Measurements from ENCODE around the gene SPAG6.
A peak's percentile ranks its signal among the peaks of the same experiment; 100 is the strongest.
"Not testable (repeated sequence)": the region's sequence is repeated elsewhere in the genome, so short reads cannot be mapped to it uniquely, and the experiment has no call there.

Gene SPAG6

GRCh38 chr10:22345301-22346095 is at the start of gene SPAG6:
SPAG6 (plus strand) TSS chr10:22345496; CDS start chr10:22345612, 116 bp downstream.
- peak in 1 of 2 experiments; percentile 12 for DNase-seq

DNA sequence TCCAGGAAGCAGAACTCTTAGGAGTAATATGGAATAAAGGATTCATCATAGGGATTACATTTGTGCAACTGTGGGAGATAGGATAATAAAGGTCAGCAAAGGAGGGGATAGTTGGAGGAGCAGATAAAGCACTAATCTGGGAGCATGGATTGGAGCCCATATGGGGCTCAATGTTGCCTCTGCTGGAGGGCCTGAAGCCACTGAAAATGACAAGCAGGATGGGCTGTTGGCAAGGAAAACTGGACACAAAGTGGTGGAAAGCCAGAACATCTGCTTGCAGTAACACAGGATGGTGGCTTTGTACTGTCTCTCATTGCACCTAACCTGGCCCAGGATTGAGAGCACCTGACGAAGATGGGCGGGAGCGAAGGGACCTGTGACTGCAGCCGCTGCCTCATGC is 44.1 kb upstream of the SPAG6 start:
- peak in 1 of 2 experiments; percentile 14 for DNase-seq

- DNase-seq, result no peak
Observed at GRCh38 chr10:22303461-22303860, 41.8 kb upstream of the SPAG6 start.

DNA sequence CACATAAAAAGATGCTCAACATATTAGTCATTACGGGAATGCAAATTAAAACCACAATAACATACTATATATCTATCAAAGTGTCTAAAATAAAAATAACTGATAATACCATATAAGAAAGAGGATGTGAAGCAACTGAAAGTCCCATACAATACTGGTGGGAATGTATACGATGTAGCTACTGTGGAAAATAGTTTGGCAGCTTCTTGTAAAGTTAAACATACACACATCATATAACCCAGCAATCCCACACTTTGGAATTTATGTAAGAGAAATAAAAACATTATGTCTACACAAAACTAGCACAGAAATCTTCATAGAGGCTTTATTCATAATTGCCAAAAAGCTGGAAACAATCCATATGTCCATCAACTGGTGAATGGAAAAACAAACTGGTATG is 39.6 kb upstream of the SPAG6 start:
- DNase-seq, result no peak

DNA sequence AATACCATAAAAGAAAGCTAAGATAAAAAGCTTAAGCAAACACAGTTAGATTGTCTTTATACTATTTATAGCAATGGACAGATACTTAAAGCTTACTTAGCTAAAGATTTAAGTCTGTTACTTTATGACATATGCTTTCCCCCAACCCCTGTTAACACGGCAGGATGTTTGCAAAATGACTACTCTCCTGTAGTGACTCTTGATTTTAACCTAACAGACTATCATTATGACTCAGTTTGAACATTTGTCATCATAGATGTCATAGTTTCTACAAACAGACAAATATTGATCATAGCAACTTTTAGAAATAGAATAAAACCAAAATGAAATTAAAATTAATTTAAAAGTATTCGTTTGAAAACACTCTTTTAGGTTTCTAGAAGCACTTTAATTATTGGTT is 36.9 kb upstream of the SPAG6 start:
- peak in 1 of 2 experiments; percentile 4 for DNase-seq

DNA sequence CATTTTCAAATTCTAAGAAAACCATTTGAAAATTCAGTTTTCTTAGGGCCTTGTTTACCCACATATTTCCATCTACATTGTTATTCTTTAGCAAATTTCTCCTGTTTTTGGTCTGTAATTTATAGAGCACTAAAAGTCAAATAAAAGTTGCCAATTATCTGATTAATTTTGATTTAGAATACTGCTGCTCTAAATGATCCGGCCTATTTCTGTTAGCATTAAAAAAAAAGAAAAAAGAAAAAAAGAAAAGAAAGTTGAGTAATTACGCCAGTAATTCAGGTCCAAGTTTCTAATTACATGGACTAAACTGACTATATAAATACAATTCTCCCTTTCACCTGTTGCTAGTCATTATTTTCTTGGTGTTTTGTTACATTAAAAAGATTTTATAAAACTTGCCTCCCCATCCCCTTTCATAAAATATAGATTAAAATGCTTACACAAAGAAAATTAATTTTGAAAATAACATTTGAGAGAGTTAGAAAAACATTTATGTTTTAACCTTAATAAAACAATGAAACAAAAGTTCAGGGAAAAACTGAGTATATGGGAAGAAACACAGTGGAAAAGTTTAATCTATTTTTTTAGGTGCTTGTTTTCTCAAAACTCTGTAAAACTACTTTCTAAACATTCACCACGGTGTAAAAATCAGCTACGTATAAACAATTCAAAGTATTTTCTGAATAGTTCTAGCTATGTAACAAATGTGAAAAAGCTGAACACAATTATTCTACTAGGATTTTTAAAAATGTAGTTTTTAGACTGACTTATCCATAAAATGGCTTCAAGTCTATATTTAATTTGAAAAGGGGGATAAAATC is 35.9 kb upstream of the SPAG6 start:
- no peak for DNase-seq

DNA sequence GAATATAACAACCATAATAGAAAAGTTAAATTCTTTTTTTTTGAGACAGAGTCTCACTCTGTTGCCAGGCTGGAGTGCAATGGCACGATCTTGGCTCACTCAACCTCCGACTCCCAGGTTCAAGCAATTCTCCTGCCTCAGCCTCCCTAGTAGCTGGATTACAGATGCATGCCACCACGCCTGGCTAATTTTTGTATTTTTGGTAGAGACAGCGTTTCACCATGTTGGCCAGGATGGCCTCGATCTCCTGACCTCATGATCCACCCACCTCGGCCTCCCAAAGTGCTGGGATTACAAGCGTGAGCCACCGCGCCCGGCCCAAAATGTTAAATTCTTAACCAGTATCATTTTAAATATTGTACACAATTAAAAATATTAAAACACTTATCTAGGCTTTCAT is 35.3 kb upstream of the SPAG6 start:
- DNase-seq, result not testable (repeated sequence)

DNA sequence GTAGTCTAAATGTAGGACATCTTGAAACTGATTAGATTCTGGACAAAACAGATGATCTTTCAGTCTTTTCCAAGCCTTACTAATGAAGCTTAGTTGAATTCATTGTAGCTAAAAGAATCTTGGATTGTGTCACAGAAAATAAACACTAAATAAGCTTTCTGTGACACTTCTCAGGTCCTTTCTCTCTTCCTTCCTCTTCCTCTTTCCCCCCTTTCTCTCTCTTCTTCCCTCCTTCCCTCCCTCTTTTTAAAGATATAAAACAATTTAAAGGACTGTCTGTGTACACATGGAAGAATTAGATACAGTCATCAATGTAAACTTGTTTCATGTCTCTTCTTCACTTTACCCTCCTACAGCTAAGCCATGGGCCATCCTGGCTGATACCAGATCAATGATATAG is 34.4 kb upstream of the SPAG6 start:
- no peak for DNase-seq

- peak in 1 of 2 experiments; percentile 26 for DNase-seq
Observed at GRCh38 chr10:22314852-22315251, 30.4 kb upstream of the SPAG6 start.

DNA sequence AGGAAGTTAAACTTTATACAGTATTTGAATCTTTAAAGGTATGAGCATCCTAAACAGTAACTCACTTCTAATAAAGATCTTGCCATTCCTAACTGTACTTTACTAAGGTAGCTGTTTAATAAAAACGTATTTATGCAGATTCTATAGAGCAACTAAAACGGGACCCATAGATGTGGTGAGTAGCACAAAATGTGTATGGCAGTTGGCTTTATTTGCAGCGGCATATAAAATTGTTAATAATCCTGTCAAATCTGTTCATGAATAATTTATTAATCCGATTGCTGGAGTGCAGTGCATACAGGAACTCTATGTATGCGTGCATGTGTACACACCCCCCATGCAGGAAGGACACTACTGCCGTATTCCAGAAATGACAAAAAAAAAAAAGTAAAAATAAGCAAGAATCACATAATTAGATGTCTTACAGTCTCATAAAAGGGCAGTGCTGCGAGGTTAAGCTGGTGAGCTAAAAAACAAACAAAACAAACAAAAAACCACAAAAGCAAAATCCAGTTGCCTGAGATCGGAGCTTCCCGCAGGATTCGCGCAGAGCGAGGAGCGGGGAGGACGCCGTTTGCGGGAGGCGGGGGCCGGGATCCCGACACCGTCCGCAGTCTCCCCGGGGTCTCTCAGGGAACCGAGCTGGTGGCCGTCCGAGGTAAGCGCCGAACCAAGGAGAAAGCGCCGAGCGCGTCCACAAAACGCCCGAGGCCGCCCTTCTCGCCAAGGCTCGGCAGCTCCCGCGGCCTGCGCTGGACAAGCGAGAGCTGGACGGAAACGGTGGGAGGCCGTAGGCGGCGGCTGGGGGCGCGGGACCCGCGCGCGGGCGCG is 29.6 kb upstream of the SPAG6 start:
- peak in 1 of 2 experiments; percentile 60 for DNase-seq

DNA sequence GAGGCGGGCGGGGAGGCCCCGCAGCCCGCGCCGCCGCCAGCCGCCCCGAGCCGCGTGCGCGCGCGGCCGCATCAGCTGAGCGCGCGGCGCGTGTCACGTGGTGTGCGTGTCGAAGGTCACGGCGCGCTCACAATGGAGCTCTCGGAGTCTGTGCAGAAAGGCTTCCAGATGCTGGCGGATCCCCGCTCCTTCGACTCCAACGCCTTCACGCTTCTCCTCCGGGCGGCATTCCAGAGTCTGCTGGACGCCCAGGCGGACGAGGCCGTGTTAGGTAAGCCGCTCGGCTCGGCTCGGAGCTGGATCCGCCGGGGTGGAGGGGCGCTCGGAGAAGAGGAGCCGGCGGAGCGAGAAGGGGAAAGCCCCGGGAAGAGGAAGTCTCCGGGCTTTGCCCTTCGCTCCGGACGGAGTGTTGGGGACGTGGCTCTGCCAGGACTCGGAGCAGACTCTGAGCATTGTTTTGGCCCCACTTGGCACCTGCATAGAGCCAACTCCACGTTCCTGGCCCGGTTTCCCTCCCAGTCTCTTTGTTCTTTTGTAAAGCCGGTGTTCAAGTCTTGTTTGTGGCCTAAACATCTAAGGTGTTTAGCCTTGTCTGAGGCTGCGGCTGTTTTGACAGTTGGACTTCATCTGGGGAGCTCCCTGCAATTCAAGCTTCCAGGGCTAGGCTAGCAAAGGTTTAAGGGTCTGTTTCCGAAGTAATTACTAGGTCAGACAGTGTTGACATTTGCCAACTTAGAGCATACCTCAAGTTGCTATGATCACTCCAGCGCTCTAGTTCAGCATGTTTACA is 28.8 kb upstream of the SPAG6 start, which contains the start of gene COMMD3:
Gene COMMD3 (plus strand): TSS at position 103 of the 790 bp plus-strand sequence. CDS start 30 bp downstream, at position 133.
- DNase-seq, result peak; percentile 44 to 60

DNA sequence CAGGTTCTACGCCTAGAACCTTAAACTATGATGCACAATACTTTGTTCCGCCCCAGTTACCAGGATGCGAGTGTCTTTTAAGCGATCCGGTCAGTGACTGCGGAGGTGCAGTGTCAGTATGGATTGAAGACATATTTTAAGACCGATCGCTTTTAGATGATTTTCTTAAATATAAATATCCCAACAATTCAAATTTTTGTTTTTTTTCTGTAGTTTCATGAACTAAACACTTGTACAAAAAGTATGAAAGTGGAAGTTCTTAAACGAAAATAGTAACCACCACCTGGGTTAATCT is 28.3 kb upstream of the SPAG6 start:
- DNase-seq, result peak in 1 of 2 experiments; percentile 29

DNA sequence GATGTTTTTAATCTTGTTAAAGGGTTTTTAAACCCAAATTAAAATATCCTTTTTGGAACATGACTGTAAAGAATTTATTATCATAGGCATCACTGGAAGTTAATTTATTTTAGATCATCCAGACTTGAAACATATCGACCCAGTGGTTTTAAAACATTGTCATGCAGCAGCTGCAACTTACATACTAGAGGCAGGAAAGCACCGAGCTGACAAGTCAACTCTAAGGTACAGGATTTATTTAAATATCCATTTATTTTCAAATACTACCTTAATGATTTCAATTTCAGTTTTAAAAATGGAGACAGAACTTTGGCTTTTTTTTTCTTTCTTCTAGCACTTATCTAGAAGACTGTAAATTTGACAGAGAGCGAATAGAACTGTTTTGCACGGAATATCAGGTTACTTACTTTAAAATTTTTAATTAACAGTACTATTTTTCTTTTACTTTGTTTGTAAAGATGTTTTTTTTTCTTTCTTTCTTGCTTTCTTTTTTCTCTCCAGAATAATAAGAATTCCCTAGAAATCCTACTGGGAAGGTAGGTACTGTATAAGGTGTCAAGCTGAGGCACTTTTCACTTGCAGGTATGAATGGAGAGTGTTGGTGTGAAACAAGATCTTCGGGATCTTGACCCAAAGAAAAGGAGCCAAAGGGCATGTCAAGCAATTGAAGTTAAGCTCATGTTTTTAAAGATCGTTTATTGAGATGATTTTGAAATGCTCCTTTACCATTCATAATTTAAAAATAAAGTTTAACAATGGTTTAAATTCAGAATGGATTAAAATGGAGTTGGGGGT is 27.3 kb upstream of the SPAG6 start:
- DNase-seq, result no peak

- no peak for DNase-seq
Observed at GRCh38 chr10:22318772-22319171, 26.5 kb upstream of the SPAG6 start.

GRCh38 chr10:22319547-22319979 is 25.7 kb upstream of the SPAG6 start:
- no peak for DNase-seq

DNA sequence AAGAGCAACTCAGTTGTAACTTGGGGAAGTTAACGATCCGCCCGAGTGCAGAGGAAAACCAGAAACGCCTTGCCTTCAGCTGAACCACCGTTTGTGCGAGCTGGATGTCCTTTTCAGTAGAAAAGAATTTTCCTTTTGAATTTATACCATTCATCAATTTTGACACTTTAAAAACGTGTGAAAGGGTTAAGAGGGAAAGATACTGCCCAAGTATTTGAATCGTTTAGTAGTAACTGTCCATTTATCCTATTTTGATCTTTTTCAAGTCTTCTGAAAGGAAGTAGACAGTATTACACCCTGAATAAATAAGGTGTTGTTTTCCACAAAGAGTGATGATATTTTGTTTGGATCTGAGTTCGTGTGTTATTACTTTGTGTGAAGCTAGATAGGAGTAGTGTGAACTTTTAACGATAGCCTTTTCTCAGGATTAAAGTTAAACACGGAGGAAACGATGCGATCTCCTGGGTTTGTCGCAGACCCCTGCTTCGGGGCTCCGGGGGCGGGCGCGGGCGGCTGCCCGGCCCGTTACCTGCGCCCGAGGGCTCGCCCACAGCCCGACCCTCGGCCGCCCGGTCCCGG is 25.2 kb upstream of the SPAG6 start:
- no peak for DNase-seq

DNA sequence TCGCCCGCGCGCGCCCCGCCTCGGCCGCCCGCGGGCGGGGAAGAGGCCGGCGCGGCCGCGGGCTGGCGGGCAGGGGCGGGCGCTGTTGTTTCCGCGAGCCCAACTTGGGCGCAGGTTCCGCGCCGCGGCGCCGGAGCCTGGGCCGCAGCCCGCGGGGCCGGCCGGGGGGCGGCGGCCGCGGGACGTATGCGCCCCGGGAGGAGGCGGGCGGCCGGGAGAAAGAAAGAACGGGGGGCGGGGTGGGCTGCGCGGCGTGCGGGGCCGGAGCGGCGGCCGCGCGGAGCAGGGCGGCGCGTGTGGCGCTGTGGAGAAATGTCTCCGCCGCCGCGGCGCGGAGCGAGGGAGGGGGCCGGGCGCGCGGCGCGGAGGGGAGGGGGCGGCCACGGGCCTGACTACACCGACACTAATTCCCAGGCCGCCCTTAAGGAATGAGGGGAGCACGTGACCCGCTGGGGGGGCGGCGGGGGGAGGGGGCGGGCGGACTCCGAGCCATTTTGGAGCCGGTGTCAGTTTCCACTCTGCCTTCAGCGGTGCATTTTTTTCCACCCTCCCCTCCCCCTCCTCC is 24.6 kb upstream of the SPAG6 start, which contains the start of gene BMI1:
Gene BMI1 (plus strand): TSS at position 509 of the 565 bp plus-strand sequence. CDS start 5,351 bp downstream, outside the sequence.
- peak; percentile 34 to 59 for DNase-seq

- peak in 1 of 2 experiments; percentile 43 for DNase-seq
Observed at GRCh38 chr10:22321156-22321923, 24.0 kb upstream of the SPAG6 start.

DNA sequence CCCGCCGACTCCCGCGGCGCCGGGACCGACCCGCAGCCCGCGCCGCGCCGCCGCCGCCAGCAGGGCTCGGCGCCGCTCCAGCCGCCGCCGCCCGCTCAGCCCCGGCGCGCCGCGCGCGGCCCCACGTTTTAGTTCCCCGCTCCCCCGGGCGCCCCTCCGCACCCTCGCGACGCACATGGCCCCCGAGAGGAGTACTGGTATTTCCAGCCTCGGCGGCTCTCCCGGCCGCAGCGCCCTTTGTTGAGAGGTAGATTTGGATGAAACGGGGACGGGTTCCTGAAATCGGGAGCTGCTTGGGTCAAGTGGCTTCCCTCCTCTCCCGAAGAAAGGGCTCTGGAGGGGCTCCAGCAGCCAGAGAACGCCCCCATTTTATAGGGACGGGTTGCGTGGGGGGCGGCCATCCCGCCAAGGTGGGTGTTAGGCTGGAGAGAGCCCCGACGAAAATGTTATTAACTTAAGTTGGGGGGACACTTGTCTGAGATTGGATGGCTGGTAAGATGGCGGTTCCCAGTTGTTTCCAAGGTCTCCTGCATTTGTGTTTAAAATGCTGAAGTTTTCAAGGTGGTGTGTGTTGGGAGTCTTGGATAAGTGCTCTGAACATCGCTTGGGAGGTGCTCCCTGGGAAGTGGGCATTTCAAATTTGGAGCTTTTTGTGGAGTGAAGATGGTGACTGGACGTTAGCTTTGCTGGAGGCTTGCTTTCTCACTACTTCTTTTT is 23.2 kb upstream of the SPAG6 start:
- DNase-seq, result peak in 1 of 2 experiments; percentile 1
